ENCODE results near the gene STPG1. TPM values are rescaled to one million over a fixed set of nuclear protein-coding genes. Genes with fewer than 3 reads are reported as not detected.

The STPG1 gene
- total RNA-seq, 1 donor from 2014 or later: 16.7 TPM

DNA sequence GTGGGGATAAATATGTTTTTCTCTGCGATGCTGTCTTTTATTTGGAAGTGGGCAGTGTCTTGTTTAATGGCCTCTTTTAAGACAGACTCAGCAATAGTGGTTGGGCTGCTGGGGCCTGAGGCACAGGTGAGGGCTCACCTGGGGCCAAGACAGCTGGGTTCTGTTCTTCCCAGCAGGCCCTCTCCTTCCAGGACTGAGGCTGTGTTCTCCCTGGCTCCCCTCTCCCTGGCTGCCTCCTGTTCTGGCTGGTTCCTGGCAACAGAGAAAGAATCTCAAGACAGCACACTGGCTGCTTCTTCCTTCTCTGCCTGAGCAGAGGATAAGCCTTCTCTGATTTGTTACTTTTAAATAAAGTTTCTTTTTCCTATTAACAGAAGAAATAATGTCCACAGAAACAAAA, 101.8 kb downstream of the STPG1 start:
- TF ChIP-seq, protein P1, sequence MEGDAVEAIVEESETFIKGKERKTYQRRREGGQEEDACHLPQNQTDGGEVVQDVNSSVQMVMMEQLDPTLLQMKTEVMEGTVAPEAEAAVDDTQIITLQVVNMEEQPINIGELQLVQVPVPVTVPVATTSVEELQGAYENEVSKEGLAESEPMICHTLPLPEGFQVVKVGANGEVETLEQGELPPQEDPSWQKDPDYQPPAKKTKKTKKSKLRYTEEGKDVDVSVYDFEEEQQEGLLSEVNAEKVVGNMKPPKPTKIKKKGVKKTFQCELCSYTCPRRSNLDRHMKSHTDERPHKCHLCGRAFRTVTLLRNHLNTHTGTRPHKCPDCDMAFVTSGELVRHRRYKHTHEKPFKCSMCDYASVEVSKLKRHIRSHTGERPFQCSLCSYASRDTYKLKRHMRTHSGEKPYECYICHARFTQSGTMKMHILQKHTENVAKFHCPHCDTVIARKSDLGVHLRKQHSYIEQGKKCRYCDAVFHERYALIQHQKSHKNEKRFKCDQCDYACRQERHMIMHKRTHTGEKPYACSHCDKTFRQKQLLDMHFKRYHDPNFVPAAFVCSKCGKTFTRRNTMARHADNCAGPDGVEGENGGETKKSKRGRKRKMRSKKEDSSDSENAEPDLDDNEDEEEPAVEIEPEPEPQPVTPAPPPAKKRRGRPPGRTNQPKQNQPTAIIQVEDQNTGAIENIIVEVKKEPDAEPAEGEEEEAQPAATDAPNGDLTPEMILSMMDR (IDR thresholded peaks at IDR 0.05; ENCODE audit: unreplicated experiment): no peak
- peak overlapping the region; percentile 33 for H3K27ac Mint-ChIP-seq
- no peaks in the 10 kb centered on the region for H3K9me3 Mint-ChIP-seq (ENCODE audit: low read depth)
- peaks cover 2% of the 10 kb centered on the region for H3K4me1 Mint-ChIP-seq (ENCODE audit: low read depth)
- peaks cover 5% of the 10 kb centered on the region for H3K27me3 Mint-ChIP-seq
- no peaks in the 10 kb centered on the region for H3K36me3 Mint-ChIP-seq (ENCODE audit: insufficient read depth)
- H3K4me3 Mint-ChIP-seq (ENCODE audit: low read depth): no peak overlapping the region
- no peak for DNase-seq (ENCODE audit: low spot score, unreplicated experiment)

DNA sequence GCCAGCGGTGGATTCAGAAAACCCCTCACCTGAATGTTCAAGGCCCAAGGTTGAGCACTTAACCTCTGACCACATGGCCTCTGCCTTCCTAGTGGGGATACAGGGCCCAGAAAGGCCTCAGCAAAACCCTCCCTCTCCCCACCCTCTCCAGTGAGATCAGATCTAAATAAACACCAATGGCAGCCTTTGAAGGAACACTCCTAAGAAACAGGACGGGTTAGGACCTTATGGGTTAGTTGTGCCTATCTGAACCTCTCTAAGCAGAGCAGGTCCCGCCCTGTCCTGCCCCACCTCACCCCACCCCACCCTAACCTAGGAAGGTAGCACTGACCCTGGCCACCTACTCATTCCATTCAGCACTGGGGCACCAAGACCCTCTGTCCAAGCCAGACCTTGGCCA, 102.3 kb downstream of the STPG1 start:
- H3K4me1 Mint-ChIP-seq (ENCODE audit: low read depth): peaks cover 2% of the 10 kb centered on the region

DNA sequence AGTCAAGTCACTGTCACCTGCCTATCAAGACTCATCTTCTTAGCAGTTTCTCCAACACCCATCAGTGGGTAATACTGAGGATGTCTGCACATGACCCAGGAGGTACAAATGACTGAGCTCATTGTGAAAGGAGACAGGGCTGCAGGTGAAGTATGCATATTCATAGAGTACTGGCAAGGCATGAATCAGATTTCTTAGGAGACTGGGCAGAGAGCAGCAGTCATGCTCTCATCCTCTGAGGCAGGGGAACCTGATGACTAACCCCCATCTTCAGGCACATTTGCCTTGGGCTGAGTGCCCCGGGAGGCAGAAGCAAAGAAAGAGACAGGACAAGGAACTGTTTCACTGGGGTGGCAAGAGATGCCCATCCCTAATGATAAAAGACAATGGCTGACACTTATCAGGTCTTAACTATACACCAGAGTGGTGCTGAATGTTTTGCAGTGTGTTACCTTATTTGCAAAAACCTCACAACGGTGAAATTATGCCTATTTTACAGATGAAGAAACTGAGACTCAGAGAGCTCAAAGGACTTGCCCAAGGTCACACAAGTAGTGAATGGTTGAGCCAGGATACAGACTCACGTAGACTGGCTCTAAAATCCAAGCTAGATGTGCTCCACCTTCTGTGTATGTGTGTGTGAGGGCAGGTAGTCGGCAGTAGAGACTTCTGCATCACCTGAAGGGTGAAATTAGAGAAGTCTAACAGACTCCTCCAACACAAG, 103.7 kb downstream of the STPG1 start:
- DNase-seq (ENCODE audit: low spot score, unreplicated experiment): no peak
- no peak overlapping the region for H3K4me3 Mint-ChIP-seq (ENCODE audit: low read depth)

More for the DNA sequence above, 102.3 kb downstream of the STPG1 start:
- Mint-ChIP-seq H3K27me3 (peaks cover 5% of the 10 kb centered on the region), H3K4me3 (ENCODE audit: low read depth) (no peak overlapping the region), H3K27ac (no peak overlapping the region), H3K9me3 (ENCODE audit: low read depth) (no peaks in the 10 kb centered on the region), H3K36me3 (ENCODE audit: insufficient read depth) (no peaks in the 10 kb centered on the region)
- TF ChIP-seq, protein P1 (IDR thresholded peaks at IDR 0.05; ENCODE audit: unreplicated experiment): no peak
- no peak for DNase-seq (ENCODE audit: low spot score, unreplicated experiment)

DNA sequence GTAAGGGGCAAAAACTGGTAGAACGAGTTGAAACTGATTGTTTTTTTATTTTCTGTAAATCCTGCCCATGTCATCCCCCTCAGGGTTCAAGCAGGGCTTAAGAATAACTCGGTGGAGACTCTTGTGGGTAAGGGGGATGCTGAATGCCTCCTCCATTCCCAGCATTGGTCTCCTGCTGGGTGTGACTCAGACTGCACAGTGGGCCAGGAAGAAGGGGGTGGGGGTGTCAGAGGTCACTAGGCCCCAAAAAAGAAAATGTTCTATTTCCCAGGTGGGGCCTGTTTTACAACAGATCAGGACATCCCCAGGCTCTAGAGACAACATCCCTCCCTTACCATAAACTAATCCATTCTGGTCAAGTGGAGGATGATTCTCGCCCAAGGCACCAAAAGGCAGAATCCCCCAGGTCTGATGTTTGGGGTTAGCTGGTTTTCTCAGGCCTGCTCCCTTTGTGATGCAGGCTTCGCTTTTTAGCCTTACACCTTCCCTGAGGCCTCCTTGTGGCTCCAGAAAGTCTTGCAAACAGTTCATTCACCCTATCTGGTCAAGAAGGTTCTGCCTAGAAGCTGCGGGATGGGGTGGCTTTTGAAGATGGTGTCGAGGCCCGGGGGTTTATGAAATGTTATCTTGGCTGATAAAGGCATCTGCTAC, 105.1 kb downstream of the STPG1 start:
- H3K27ac Mint-ChIP-seq: no peak overlapping the region
- peaks cover 5% of the 10 kb centered on the region for H3K27me3 Mint-ChIP-seq
- H3K4me1 Mint-ChIP-seq (ENCODE audit: low read depth): peaks cover 2% of the 10 kb centered on the region
- H3K9me3 Mint-ChIP-seq (ENCODE audit: low read depth): no peaks in the 10 kb centered on the region
- H3K4me3 Mint-ChIP-seq (ENCODE audit: low read depth): no peak overlapping the region
- no peaks in the 10 kb centered on the region for H3K36me3 Mint-ChIP-seq (ENCODE audit: insufficient read depth)
- DNase-seq (ENCODE audit: low spot score, unreplicated experiment): no peak
- TF ChIP-seq, protein P1 (IDR thresholded peaks at IDR 0.05; ENCODE audit: unreplicated experiment): peak; percentile 36

More for the DNA sequence above, 103.7 kb downstream of the STPG1 start:
- Mint-ChIP-seq H3K27me3 (peaks cover 5% of the 10 kb centered on the region), H3K9me3 (ENCODE audit: low read depth) (no peaks in the 10 kb centered on the region), H3K4me1 (ENCODE audit: low read depth) (peaks cover 2% of the 10 kb centered on the region), H3K27ac (no peak overlapping the region), H3K36me3 (ENCODE audit: insufficient read depth) (no peaks in the 10 kb centered on the region)
- TF ChIP-seq, protein P1 (IDR thresholded peaks at IDR 0.05; ENCODE audit: unreplicated experiment): no peak

Other genes with a start within 250 kb of the STPG1 start
- 19.6 and 21.2 TPM in 2 replicates for gene IFNLR1, start 226.5 kb downstream of the STPG1 start, total RNA-seq
- gene GRHL3, start 94.4 kb downstream of the STPG1 start, total RNA-seq: 4.9 and 5.7 TPM in 2 replicates
- 13.1 and 13.5 TPM in 2 replicates for gene NIPAL3, start 2.0 kb upstream of the STPG1 start, total RNA-seq
- 31.0 and 32.5 TPM in 2 replicates for gene RCAN3, start 89.1 kb upstream of the STPG1 start, total RNA-seq
- 1.3 and 1.7 TPM in 2 replicates for gene NCMAP, start 142.3 kb upstream of the STPG1 start, total RNA-seq
- 197 and 199 TPM in 2 replicates for gene SRRM1, start 229.5 kb upstream of the STPG1 start, total RNA-seq